Fibroblast of lung (primary cell): Measurements from ENCODE around the gene TCIRG1. TPM values are rescaled to one million over a fixed set of nuclear protein-coding genes. Genes with fewer than 3 reads are reported as not detected.

Source experiments
- DNase-seq, 2 donors: peaks; one replicate each; pipeline versions ENCODE4 v3.0.0 to v3.0.0-alpha.2; 2010; ENCODE audit warnings: low read depth in 2 of 2
- H2AFZ ChIP-seq: 2 replicates; pipeline ENCODE4 v1.5.1; 2012; ENCODE audit warnings: low read length, control low read depth, inconsistent platforms
- H3K27ac ChIP-seq: 2 replicates; pipeline ENCODE4 v1.5.1; 2011; ENCODE audit warnings: low read length, control low read depth; ENCODE audit not compliant: insufficient read depth
- H3K27me3 ChIP-seq: 2 replicates; pipeline ENCODE4 v1.5.1; 2011; ENCODE audit warnings: mild to moderate bottlenecking, low read length; ENCODE audit not compliant: control insufficient read depth, insufficient read depth
- H3K36me3 ChIP-seq: 2 replicates; pipeline ENCODE4 v1.5.1; 2011; ENCODE audit warnings: low read length; ENCODE audit not compliant: control insufficient read depth, insufficient read depth
- H3K4me1 ChIP-seq: 2 replicates; pipeline ENCODE4 v1.5.1; 2011; ENCODE audit warnings: low read length; ENCODE audit not compliant: control insufficient read depth, insufficient read depth; ENCODE audit errors: extremely low read depth
- H3K4me2 ChIP-seq: 2 replicates; pipeline ENCODE4 v1.5.1; 2011; ENCODE audit warnings: low read length, control low read depth; ENCODE audit not compliant: insufficient read depth; ENCODE audit errors: extremely low read depth
- H3K4me3 ChIP-seq, 4 experiments: fragments of 200-600 bp in 1 of 4; sonication (generic) in 1 of 4; replicated peaks in 1 of 4; 2 replicates each; pipeline ENCODE4 v1.5.1; 2011 to 2016; ENCODE audit warnings: low read length in 4 of 4, low read depth in 3 of 4, mild to moderate bottlenecking in 3 of 4, control low read depth in 2 of 4, inconsistent platforms in 1 of 4, mixed read lengths in 1 of 4; ENCODE audit not compliant: insufficient read depth in 1 of 4; ENCODE audit errors: control extremely low read depth in 1 of 4
- H3K79me2 ChIP-seq: 2 replicates; pipeline ENCODE4 v1.5.1; 2012; ENCODE audit warnings: mild to moderate bottlenecking, low read length, inconsistent platforms; ENCODE audit not compliant: control insufficient read depth, insufficient read depth
- H3K9ac ChIP-seq: 2 replicates; pipeline ENCODE4 v1.5.1; 2011; ENCODE audit warnings: mild to moderate bottlenecking, low read length, control low read depth; ENCODE audit not compliant: insufficient read depth
- H3K9me3 ChIP-seq: 2 replicates; pipeline ENCODE4 v1.5.1; 2012; ENCODE audit warnings: low read depth, low read length; ENCODE audit not compliant: control insufficient read depth, insufficient read depth
- H4K20me1 ChIP-seq: 2 replicates; pipeline ENCODE4 v1.5.1; 2011; ENCODE audit warnings: low read length; ENCODE audit not compliant: control insufficient read depth, insufficient read depth; ENCODE audit errors: extremely low read depth
- EZH2 ChIP-seq: IDR thresholded peaks from 2 replicates; pipeline ENCODE4 v1.5.1; 2012; ENCODE audit warnings: low read length, control low read depth, mild to moderate bottlenecking; ENCODE audit errors: missing control alignments
- polyA plus RNA-seq, 2 donors: library from polyadenylated mRNA; depleted of rRNA in 1 of 2; stranded (reverse) in 1 of 2; unstranded in 1 of 2; fragments of >200 nt; gene quantifications; 2 replicates each; pipeline ENCODE4 v1.2.1, GENCODE V29; 2011 to 2012; ENCODE audit warnings: missing spikeins in 1 of 2
- total RNA-seq: library from RNA; depleted of rRNA; stranded (reverse); fragments of >200 nt; gene quantifications from 2 replicates; pipeline ENCODE4 v1.2.1, GENCODE V29; 2014
- TF ChIP-seq, protein P1 (sequence below), 2 donors: IDR thresholded peaks in 1 of 2; conservative IDR thresholded peaks in 1 of 2; 1 replicate in 1 of 2; 2 replicates in 1 of 2; pipeline ENCODE4 v1.5.1; 2011 to 2012; ENCODE audit warnings: low read length in 2 of 2, control low read depth in 1 of 2, inconsistent platforms in 1 of 2, low read depth in 1 of 2, mild to moderate bottlenecking in 1 of 2

Gene TCIRG1
- total and polyA plus RNA-seq, 2 donors (not counting 1 experiment from before 2014, with no cell fraction given): 26.7 to 46.2 TPM

DNA sequence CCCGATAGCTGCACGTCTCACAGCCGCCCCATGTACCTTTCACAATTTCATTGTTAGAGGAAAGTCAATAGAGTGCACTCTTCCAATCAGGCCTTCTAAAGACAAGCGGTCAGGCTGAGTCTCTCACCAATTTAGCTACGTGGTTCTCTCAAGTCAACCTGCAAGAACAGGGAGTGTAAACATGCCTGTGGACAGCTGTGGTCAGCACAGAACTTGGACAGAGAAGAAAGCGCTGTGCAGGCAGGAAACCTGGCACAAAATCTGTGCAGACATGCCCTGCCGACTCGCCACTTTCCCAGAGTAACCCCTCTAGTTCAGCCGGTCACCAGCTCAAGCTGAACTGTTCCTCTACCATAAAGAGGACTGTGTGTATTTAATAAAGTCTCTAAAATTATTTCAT is 42.9 kb downstream of the TCIRG1 start:
- Histone ChIP-seq H4K20me1 (no peaks in the 10 kb centered on the region), H3K27ac (no peak overlapping the region), H3K4me3 (no peak overlapping the region), H3K36me3 (no peaks in the 10 kb centered on the region), H3K4me2 (no peak overlapping the region), H3K9ac (no peak overlapping the region), H3K79me2 (no peaks in the 10 kb centered on the region), H3K9me3 (no peaks in the 10 kb centered on the region), H3K4me1 (no peaks in the 10 kb centered on the region), H3K27me3 (no peaks in the 10 kb centered on the region), H2AFZ (no peak overlapping the region)
- no peak for TF ChIP-seq EZH2
- TF ChIP-seq, protein P1, sequence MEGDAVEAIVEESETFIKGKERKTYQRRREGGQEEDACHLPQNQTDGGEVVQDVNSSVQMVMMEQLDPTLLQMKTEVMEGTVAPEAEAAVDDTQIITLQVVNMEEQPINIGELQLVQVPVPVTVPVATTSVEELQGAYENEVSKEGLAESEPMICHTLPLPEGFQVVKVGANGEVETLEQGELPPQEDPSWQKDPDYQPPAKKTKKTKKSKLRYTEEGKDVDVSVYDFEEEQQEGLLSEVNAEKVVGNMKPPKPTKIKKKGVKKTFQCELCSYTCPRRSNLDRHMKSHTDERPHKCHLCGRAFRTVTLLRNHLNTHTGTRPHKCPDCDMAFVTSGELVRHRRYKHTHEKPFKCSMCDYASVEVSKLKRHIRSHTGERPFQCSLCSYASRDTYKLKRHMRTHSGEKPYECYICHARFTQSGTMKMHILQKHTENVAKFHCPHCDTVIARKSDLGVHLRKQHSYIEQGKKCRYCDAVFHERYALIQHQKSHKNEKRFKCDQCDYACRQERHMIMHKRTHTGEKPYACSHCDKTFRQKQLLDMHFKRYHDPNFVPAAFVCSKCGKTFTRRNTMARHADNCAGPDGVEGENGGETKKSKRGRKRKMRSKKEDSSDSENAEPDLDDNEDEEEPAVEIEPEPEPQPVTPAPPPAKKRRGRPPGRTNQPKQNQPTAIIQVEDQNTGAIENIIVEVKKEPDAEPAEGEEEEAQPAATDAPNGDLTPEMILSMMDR (conservative IDR thresholded peaks at IDR 0.05 in 1 of 2, IDR thresholded peaks at IDR 0.05 in 1 of 2; ENCODE audit: low read depth in 1 of 2, low read length in 2 of 2): no peak
- DNase-seq: peak; percentile 10 to 50

DNA sequence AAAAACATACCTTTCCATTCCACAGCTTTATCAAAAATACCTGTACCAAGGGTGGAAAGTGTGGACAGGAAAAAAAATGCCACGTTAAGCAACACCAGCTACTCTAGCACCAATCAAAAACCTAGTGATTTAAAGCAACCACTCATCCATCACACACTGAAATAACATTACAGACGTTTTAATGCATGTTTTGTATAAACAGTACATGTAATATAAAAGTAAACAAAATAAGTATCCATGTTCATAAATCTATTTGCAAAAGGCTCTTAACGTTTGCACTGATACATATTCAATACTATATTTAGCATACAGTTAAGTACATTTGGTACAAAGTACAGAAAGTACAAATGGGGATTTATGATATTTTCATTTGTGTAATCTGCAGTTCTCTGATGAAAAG is 43.7 kb downstream of the TCIRG1 start:
- H3K9ac ChIP-seq: no peak overlapping the region
- H3K4me3 ChIP-seq: no peak overlapping the region
- no peak for TF ChIP-seq EZH2
- TF ChIP-seq, protein P1 (conservative IDR thresholded peaks at IDR 0.05 in 1 of 2, IDR thresholded peaks at IDR 0.05 in 1 of 2; ENCODE audit: low read depth in 1 of 2, low read length in 2 of 2): no peak
- no peaks in the 10 kb centered on the region for H3K27me3 ChIP-seq
- no peak overlapping the region for H2AFZ ChIP-seq
- no peak overlapping the region for H3K27ac ChIP-seq
- no peak overlapping the region for H3K4me2 ChIP-seq
- H4K20me1 ChIP-seq: no peaks in the 10 kb centered on the region
- H3K9me3 ChIP-seq: no peaks in the 10 kb centered on the region
- H3K36me3 ChIP-seq: no peaks in the 10 kb centered on the region
- H3K4me1 ChIP-seq: no peaks in the 10 kb centered on the region
- no peaks in the 10 kb centered on the region for H3K79me2 ChIP-seq
- peak in 1 of 2 donors; percentile 15 for DNase-seq

DNA sequence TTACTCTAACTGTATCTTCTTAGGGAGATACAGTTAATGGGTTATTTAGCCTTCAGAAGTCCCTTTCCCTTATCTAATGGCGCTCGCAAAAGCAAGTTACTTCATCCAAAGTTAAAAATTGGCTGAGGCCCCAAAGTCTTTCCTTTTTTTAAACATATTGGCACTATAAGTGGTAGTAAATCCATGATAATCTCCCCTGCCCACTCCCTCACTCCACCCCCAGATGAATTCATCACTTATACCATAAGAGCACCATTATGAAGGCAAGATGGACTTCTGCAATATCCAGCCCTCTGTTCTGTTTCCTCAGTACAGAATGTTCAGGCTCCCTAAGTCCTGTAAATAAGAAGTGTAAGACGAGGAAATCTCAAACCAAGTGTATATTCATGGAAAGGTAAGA is 44.7 kb downstream of the TCIRG1 start:
- H3K27ac ChIP-seq: no peak overlapping the region
- TF ChIP-seq, protein P1 (conservative IDR thresholded peaks at IDR 0.05 in 1 of 2, IDR thresholded peaks at IDR 0.05 in 1 of 2; ENCODE audit: low read depth in 1 of 2, low read length in 2 of 2): no peak
- TF ChIP-seq EZH2: no peak
- H2AFZ ChIP-seq: no peak overlapping the region
- no peaks in the 10 kb centered on the region for H3K79me2 ChIP-seq
- H3K4me2 ChIP-seq: no peak overlapping the region
- H4K20me1 ChIP-seq: no peaks in the 10 kb centered on the region
- DNase-seq: no peak
- no peak overlapping the region for H3K9ac ChIP-seq
- H3K36me3 ChIP-seq: no peaks in the 10 kb centered on the region
- H3K27me3 ChIP-seq: no peaks in the 10 kb centered on the region
- no peak overlapping the region for H3K4me3 ChIP-seq
- no peaks in the 10 kb centered on the region for H3K9me3 ChIP-seq
- no peaks in the 10 kb centered on the region for H3K4me1 ChIP-seq
